ENCODE data around the gene PPBP.

PPBP gene

DNA sequence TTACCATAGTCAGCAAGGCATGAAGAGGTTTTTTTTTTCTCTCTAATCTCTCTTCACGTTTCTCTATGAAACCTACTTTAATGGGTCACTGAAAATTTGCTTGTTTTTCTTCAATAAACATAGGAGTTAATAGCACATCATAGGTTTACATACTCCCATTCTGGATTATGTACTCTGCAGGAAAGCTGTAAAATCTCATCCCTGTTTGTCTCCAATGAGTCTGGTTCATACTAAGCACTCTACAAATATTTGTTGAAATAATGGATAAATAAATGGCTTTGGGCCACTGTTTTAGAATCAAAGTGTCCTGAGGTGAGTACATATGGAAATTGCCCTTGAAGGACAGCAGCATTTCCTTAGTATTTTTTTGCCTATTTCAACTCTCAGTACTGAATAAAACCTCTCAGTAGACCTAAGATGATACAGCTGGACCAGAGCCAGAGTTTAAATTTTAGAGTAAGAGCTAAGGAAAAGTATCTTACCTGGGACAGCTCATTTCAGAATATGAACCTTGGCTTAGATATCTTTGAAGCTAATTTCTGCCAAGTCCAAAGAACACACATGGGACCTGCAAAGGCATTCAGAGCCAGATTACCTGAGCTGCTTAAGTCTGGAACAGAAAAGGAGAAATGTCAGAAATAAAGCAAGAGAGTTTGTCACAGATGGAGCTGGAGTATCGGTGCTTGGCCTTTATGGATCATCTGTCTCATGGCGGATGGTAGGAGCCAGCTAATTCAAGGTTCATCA, 40.6 kb downstream of the PPBP start:
- DNase-seq, result no peak

DNA sequence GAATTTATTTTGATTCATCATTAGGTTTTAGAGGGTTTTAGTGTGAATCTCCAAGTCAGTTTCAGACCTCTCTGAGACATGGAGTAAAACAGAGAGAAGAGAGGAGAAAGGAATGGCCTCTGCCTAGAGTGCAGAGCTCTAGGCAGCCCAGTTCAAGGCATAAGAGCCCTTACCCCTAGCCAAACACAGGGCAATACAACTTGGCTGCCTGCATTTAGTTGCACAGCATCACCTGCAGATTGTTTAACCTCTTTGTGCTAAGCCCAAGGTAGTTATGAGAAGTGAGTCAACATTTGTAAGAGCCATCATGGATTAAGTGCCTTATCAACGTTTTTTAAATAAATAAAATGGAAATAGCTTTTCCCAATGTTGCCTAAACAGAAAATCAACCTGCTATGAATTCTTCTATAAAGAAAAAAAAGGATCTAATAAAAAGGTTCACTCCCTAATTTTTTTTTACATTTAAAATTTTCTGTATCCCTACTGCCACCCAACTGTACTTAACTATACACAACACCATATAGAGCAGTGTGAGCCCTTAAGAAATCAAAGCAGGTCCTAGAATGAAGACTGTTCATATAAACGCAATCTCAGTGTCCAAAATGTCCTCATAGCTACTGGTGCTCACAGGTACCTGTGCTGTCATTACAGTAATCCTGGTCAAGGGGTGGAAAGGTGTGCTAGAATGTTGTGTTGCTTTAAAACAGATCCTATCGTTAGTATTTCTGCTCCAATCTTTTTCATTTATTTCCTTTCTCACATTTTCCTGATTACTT, 42.1 kb downstream of the PPBP start:
- no peak for DNase-seq

DNA sequence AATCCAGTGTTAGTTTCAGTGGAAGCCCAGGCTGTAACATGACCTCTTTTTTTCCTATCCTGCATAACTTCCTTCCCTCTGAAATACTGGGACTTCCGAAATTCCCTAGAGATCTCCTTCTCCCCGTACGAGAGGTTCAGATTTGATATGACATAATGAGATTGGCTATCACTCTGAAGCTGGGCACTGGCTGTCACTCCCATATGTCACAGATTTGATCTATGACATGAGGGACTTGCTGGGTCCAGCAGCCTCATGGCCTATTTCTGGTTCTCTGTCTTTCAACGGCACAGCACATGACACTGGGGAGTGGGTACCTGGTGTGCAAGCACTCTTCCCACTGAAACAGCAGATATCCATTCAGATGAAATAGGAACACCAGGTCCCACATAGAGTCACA, 42.9 kb downstream of the PPBP start:
- no peak for DNase-seq

DNA sequence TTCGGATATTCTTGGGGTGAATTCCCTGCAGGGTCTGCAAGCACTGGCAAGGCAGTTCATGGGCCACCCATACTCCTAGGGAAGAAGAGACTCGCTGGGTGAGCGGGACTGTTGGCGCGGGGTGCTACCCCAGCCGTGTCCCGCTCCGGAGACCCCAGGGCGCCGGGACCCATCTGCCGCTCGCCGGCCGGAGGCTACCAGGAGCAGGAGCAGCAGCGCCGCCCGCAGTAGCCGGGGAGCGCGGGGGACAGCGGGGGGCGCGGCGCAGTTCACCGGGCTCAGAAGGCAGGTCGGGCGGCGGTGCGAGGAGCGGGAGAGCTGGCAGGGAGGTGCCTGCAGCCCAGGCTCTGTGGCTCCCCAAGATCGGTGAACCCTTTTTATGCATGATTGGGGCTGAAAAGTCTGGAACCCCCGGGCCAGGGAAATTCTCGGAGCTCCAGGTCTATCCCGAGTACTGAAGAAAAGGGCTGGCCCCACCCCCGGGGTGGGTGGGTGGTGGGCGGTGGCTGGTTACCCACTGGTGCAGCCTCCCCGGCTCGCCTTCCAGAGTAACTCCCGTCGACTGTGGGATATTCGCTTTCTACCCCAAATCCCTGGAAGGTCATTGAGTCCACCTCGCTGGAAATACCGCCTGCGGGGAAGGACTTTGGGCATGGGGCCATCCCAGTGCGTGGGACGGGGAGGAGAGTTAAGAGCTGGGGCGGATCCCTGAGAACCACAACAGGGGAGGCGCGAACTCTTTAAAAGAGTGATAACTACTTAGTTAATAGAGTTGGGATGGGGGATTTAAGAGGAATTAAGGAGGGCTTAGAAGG, 43.7 kb downstream of the PPBP start:
- DNase-seq, result no peak

DNA sequence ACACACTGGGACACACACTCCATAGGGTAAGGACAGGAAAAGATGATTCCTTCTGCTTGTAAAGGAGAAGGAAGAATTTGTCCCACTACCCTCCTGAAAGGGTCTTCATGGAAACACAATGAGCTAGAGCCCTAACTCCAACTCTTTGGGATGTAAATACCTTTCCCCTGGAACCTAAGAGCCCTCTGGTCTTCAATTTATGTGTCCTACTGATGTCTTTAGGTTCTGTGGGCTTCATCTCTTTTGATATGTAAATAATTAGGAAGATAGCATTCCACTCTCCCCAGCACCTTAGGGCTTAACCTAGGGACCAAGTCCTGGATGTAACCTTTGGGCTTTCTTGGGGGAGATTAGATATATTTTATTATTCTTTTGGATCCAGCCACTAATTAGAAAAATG, 44.4 kb downstream of the PPBP start:
- DNase-seq, result no peak

DNA sequence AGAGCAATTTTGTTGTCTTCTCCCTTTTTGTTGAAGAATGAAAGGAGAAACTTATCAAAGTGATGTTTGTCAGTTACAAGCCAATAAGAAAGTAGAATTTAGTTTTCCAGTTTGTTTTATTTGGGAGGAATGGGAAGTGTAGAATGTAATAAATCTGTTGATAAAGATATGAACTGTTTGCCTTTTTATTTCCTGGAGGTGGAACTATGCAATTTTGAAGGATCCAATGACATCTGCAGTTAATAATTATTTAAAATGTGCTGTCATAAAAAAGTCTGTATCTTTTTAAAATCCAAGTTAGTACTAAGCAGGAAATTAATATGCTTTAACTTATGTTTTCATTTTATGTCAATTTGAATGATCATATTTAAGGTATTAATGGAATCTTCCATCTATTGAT, 51.0 kb downstream of the PPBP start:
- DNase-seq, result no peak
